ENCODE data around the gene NLGN1.
"Not testable (repeated sequence)": the region's sequence is repeated elsewhere in the genome, so short reads cannot be mapped to it uniquely, and the experiment has no call there.

NLGN1 gene

GRCh38 chr3:174229916-174230315, 832.4 kb downstream of the NLGN1 start:
- in situ Hi-C loops (cut with HindIII; ENCODE audit: low pct_ligation_motif_present, low pct_unique_long_range_greater_than_20kb, low sequenced_read_pairs): no loop called here
- DNase-seq: no peak

GRCh38 chr3:174232028-174232657, 834.6 kb downstream of the NLGN1 start:
- in situ Hi-C loops (cut with HindIII; ENCODE audit: low pct_ligation_motif_present, low pct_unique_long_range_greater_than_20kb, low sequenced_read_pairs); DNase-seq: not testable (repeated sequence)

GRCh38 chr3:174232658-174233429, 835.3 kb downstream of the NLGN1 start:
- no peak for DNase-seq
- in situ Hi-C loops (cut with HindIII; ENCODE audit: low pct_ligation_motif_present, low pct_unique_long_range_greater_than_20kb, low sequenced_read_pairs): no loop called here

- in situ Hi-C loops (cut with HindIII; ENCODE audit: low pct_ligation_motif_present, low pct_unique_long_range_greater_than_20kb, low sequenced_read_pairs): no loop called here
- no peak for DNase-seq
These were observed 836.0 kb downstream of the NLGN1 start for GRCh38 chr3:174233511-174233910.

- no peak for DNase-seq
- in situ Hi-C loops (cut with HindIII; ENCODE audit: low pct_ligation_motif_present, low pct_unique_long_range_greater_than_20kb, low sequenced_read_pairs): no loop called here
These were observed 844.9 kb downstream of the NLGN1 start for GRCh38 chr3:174242311-174243041.

GRCh38 chr3:174243171-174243570, 845.6 kb downstream of the NLGN1 start:
- in situ Hi-C loops (cut with HindIII; ENCODE audit: low pct_ligation_motif_present, low pct_unique_long_range_greater_than_20kb, low sequenced_read_pairs): no loop called here
- no peak for DNase-seq

- no peak for DNase-seq
- in situ Hi-C loops (cut with HindIII; ENCODE audit: low pct_ligation_motif_present, low pct_unique_long_range_greater_than_20kb, low sequenced_read_pairs): no loop called here
These were observed 850.2 kb downstream of the NLGN1 start for GRCh38 chr3:174247687-174248152.

GRCh38 chr3:174251681-174252080, 854.1 kb downstream of the NLGN1 start:
- no peak for DNase-seq
- in situ Hi-C loops (cut with HindIII; ENCODE audit: low pct_ligation_motif_present, low pct_unique_long_range_greater_than_20kb, low sequenced_read_pairs): no loop called here

GRCh38 chr3:174253196-174253823, 855.8 kb downstream of the NLGN1 start:
- in situ Hi-C loops (cut with HindIII; ENCODE audit: low pct_ligation_motif_present, low pct_unique_long_range_greater_than_20kb, low sequenced_read_pairs): no loop called here
- DNase-seq: no peak

GRCh38 chr3:174253940-174254339, 856.4 kb downstream of the NLGN1 start:
- in situ Hi-C loops (cut with HindIII; ENCODE audit: low pct_ligation_motif_present, low pct_unique_long_range_greater_than_20kb, low sequenced_read_pairs): no loop called here
- no peak for DNase-seq

- in situ Hi-C loops (cut with HindIII; ENCODE audit: low pct_ligation_motif_present, low pct_unique_long_range_greater_than_20kb, low sequenced_read_pairs): no loop called here
- no peak for DNase-seq
These were observed 857.9 kb downstream of the NLGN1 start for GRCh38 chr3:174255454-174255853.

- DNase-seq: no peak
- in situ Hi-C loops (cut with HindIII; ENCODE audit: low pct_ligation_motif_present, low pct_unique_long_range_greater_than_20kb, low sequenced_read_pairs): no loop called here
These were observed 868.9 kb downstream of the NLGN1 start for GRCh38 chr3:174266476-174266875.

- in situ Hi-C loops (cut with HindIII; ENCODE audit: low pct_ligation_motif_present, low pct_unique_long_range_greater_than_20kb, low sequenced_read_pairs): no loop called here
- no peak for DNase-seq
These were observed 870.5 kb downstream of the NLGN1 start for GRCh38 chr3:174268061-174268460.

GRCh38 chr3:174268586-174268985, 871.0 kb downstream of the NLGN1 start:
- no peak for DNase-seq
- in situ Hi-C loops (cut with HindIII; ENCODE audit: low pct_ligation_motif_present, low pct_unique_long_range_greater_than_20kb, low sequenced_read_pairs): no loop called here

- in situ Hi-C loops (cut with HindIII; ENCODE audit: low pct_ligation_motif_present, low pct_unique_long_range_greater_than_20kb, low sequenced_read_pairs): no loop called here
- no peak for DNase-seq
These were observed 873.3 kb downstream of the NLGN1 start for GRCh38 chr3:174270841-174271240.

GRCh38 chr3:174275336-174275735, 877.8 kb downstream of the NLGN1 start:
- in situ Hi-C loops (cut with HindIII; ENCODE audit: low pct_ligation_motif_present, low pct_unique_long_range_greater_than_20kb, low sequenced_read_pairs): no loop called here
- DNase-seq: no peak

- in situ Hi-C loops (cut with HindIII; ENCODE audit: low pct_ligation_motif_present, low pct_unique_long_range_greater_than_20kb, low sequenced_read_pairs): no loop called here
These were observed 879.3 kb downstream of the NLGN1 start for GRCh38 chr3:174276826-174277225.

GRCh38 chr3:174278094-174278493, 880.5 kb downstream of the NLGN1 start:
- in situ Hi-C loops (cut with HindIII; ENCODE audit: low pct_ligation_motif_present, low pct_unique_long_range_greater_than_20kb, low sequenced_read_pairs): no loop called here
- DNase-seq: no peak

More at GRCh38 chr3:174276826-174277225, 879.3 kb downstream of the NLGN1 start:
- DNase-seq: no peak

- DNase-seq: no peak
- in situ Hi-C loops (cut with HindIII; ENCODE audit: low pct_ligation_motif_present, low pct_unique_long_range_greater_than_20kb, low sequenced_read_pairs): no loop called here
These were observed 882.6 kb downstream of the NLGN1 start for GRCh38 chr3:174280186-174280585.
